Cardiac muscle cell (in vitro differentiated cells and primary cell): ENCODE data around the gene ZMYND15. TPM values are rescaled to one million over a fixed set of nuclear protein-coding genes. Genes with fewer than 3 reads are reported as not detected.
"Not testable (repeated sequence)": the region's sequence is repeated elsewhere in the genome, so short reads cannot be mapped to it uniquely, and the experiment has no call there.

Source experiments
- DNase-seq, 2 donors: peaks; one replicate each; pipeline versions ENCODE4 v3.0.0 to v3.0.0-alpha.2; 2010 to 2017; ENCODE audit warnings: low read depth in 1 of 2, low spot score in 1 of 2
- H3K27ac ChIP-seq: fragments of 200-600 bp; sonication (generic); 2 replicates; pipeline ENCODE4 v1.5.1; 2016
- H3K27me3 ChIP-seq: fragments of 200-600 bp; sonication (generic); 2 replicates; pipeline ENCODE4 v1.6.0; 2016; ENCODE audit warnings: control low read depth
- H3K36me3 ChIP-seq: fragments of 200-600 bp; sonication (generic); 2 replicates; pipeline ENCODE4 v1.5.1; 2016; ENCODE audit warnings: control low read depth
- H3K4me1 ChIP-seq: fragments of 200-600 bp; sonication (generic); 2 replicates; pipeline ENCODE4 v1.8.1; 2017; ENCODE audit warnings: low read depth, mild to moderate bottlenecking, mixed run types
- H3K4me3 ChIP-seq: fragments of 200-600 bp; sonication (generic); 2 replicates; pipeline ENCODE4 v1.5.1; 2016; ENCODE audit warnings: mild to moderate bottlenecking
- H3K9me3 ChIP-seq: fragments of 200-600 bp; sonication (generic); 2 replicates; pipeline ENCODE4 v1.5.1; 2017; ENCODE audit warnings: low read depth, mild to moderate bottlenecking, control low read depth
- CTCF ChIP-seq: IDR thresholded peaks from 2 replicates; pipeline ENCODE4 v1.5.1; 2012; ENCODE audit warnings: low read depth, mild to moderate bottlenecking, low read length
- polyA plus RNA-seq: library from polyadenylated mRNA; unstranded; fragments of >200 nt; fragmentation: Nextera tagmentation; extraction: Ambion mirVana; gene quantifications from 2 replicates; pipeline ENCODE4 v1.2.1, GENCODE V29; 2016
- total RNA-seq: library from RNA; depleted of rRNA; stranded (reverse); fragments of >200 nt; gene quantifications from 2 replicates; pipeline ENCODE4 v1.2.3, GENCODE V29; 2016

Gene ZMYND15
- total and polyA plus RNA-seq, 2 experiments from 2014 or later = not detected

GRCh38 chr17:4712526-4712925 lies 27.1 kb upstream of the ZMYND15 start:
- Histone ChIP-seq H3K27me3 (peaks cover 3% of the 10 kb centered on the region), H3K27ac (no peak overlapping the region), H3K4me1 (no peaks in the 10 kb centered on the region), H3K36me3 (no peaks in the 10 kb centered on the region), H3K4me3 (no peak overlapping the region), H3K9me3 (no peaks in the 10 kb centered on the region)
- no peak for TF ChIP-seq CTCF
- DNase-seq = no peak

GRCh38 chr17:4714340-4715062 lies 25.1 kb upstream of the ZMYND15 start:
- not testable (repeated sequence) for H3K4me3 ChIP-seq, H3K27ac ChIP-seq, H3K27me3 ChIP-seq, DNase-seq, H3K9me3 ChIP-seq, H3K36me3 ChIP-seq, H3K4me1 ChIP-seq

GRCh38 chr17:4715063-4715744 lies 24.4 kb upstream of the ZMYND15 start:
- Histone ChIP-seq H3K9me3 (no peaks in the 10 kb centered on the region), H3K4me1 (no peaks in the 10 kb centered on the region), H3K27me3 (peaks cover 3% of the 10 kb centered on the region), H3K4me3 (no peak overlapping the region), H3K36me3 (no peaks in the 10 kb centered on the region), H3K27ac (no peak overlapping the region)
- DNase-seq = no peak
- TF ChIP-seq CTCF = no peak

- Histone ChIP-seq H3K4me1 (no peaks in the 10 kb centered on the region), H3K9me3 (no peaks in the 10 kb centered on the region), H3K4me3 (no peak overlapping the region), H3K27ac (no peak overlapping the region), H3K27me3 (peaks cover 3% of the 10 kb centered on the region), H3K36me3 (no peaks in the 10 kb centered on the region)
- no peak for TF ChIP-seq CTCF
- no peak for DNase-seq
These were observed 23.6 kb upstream of the ZMYND15 start for GRCh38 chr17:4716081-4716480.

GRCh38 chr17:4717791-4718190 lies 21.8 kb upstream of the ZMYND15 start:
- H3K36me3 ChIP-seq = no peaks in the 10 kb centered on the region
- TF ChIP-seq CTCF = no peak
- no peak overlapping the region for H3K27ac ChIP-seq
- no peak for DNase-seq
- no peaks in the 10 kb centered on the region for H3K4me1 ChIP-seq
- H3K9me3 ChIP-seq = no peaks in the 10 kb centered on the region
- no peaks in the 10 kb centered on the region for H3K27me3 ChIP-seq
- H3K4me3 ChIP-seq = no peak overlapping the region

GRCh38 chr17:4718276-4718675 lies 21.4 kb upstream of the ZMYND15 start:
- Histone ChIP-seq H3K9me3 (no peaks in the 10 kb centered on the region), H3K4me1 (no peaks in the 10 kb centered on the region), H3K27me3 (no peaks in the 10 kb centered on the region), H3K36me3 (no peaks in the 10 kb centered on the region), H3K4me3 (no peak overlapping the region), H3K27ac (no peak overlapping the region)
- TF ChIP-seq CTCF = no peak
- no peak for DNase-seq
